Right lobe of liver (tissue), 4 donors: ENCODE results near the gene PGAP3.

Experiments
- CTCF ChIP-seq, 4 donors: fragments of 200-600 bp in 3 of 4; fragments of 450-650 bp in 1 of 4; IDR thresholded peaks; one replicate each; pipeline versions ENCODE4 v1.5.1 to v1.8.0; 2016 to 2022; ENCODE audit warnings: antibody characterized with exemption in 4 of 4, mild to moderate bottlenecking in 2 of 4
- POLR2A ChIP-seq: fragments of 450-650 bp; IDR thresholded peaks from one replicate; pipeline ENCODE4 v1.6.1; 2017; ENCODE audit warnings: antibody characterized with exemption, mild to moderate bottlenecking
- donor health status: DM: no; HTN: no; CAD: no.
- donor health status: DM: no; HTN: no; CAD: no.
- donor health status: DM: no; HTN: yes; CAD: no.

GRCh38 chr17:39636587-39636926 lies 51.3 kb downstream of the PGAP3 start:
- TF ChIP-seq CTCF (IDR thresholded peaks at IDR 0.05), result no peak
- no peak for TF ChIP-seq POLR2A
